GM18519 (cell line): ENCODE data around the gene COG1.
"Not testable (repeated sequence)": the region's sequence is repeated elsewhere in the genome, so short reads cannot be mapped to it uniquely, and the experiment has no call there.

Experiments used
- ATAC-seq: cut with Tn5 transposase; IDR thresholded peaks from one replicate; pipeline ENCODE4 v1.9.1; 2021; ENCODE audit warnings: mild to moderate bottlenecking, moderate library complexity; ENCODE audit not compliant: unreplicated experiment, low FRiP score

The COG1 gene

GRCh38 chr17:73192894-73193701, at the start of gene COG1:
Gene COG1 (plus strand): TSS chr17:73193055. CDS start chr17:73193070, 15 bp downstream.
- ATAC-seq = peak; percentile 40

- not testable (repeated sequence) for ATAC-seq
Observed at GRCh38 chr17:73144209-73144608, 48.6 kb upstream of the COG1 start.

GRCh38 chr17:73145641-73146040, 47.2 kb upstream of the COG1 start:
- no peak for ATAC-seq

GRCh38 chr17:73147791-73148190, 45.1 kb upstream of the COG1 start:
- ATAC-seq = not testable (repeated sequence)

- ATAC-seq = no peak
Observed at GRCh38 chr17:73148540-73149334, 44.1 kb upstream of the COG1 start.

- not testable (repeated sequence) for ATAC-seq
Observed at GRCh38 chr17:73150622-73151300, 42.1 kb upstream of the COG1 start.

GRCh38 chr17:73151916-73152632, 40.8 kb upstream of the COG1 start:
- ATAC-seq = no peak

GRCh38 chr17:73155410-73156165, 37.3 kb upstream of the COG1 start:
- no peak for ATAC-seq

- ATAC-seq = peak; percentile 66
Observed at GRCh38 chr17:73156166-73156840, 36.6 kb upstream of the COG1 start.

GRCh38 chr17:73156887-73157520, 35.9 kb upstream of the COG1 start:
- ATAC-seq = no peak

- ATAC-seq = no peak
Observed at GRCh38 chr17:73157521-73157890, 35.3 kb upstream of the COG1 start.

GRCh38 chr17:73158133-73158532, 34.7 kb upstream of the COG1 start:
- no peak for ATAC-seq

- no peak for ATAC-seq
Observed at GRCh38 chr17:73160980-73161630, 31.8 kb upstream of the COG1 start.

- ATAC-seq = no peak
Observed at GRCh38 chr17:73163043-73163442, 29.8 kb upstream of the COG1 start.

GRCh38 chr17:73165616-73166404, 27.0 kb upstream of the COG1 start:
- no peak for ATAC-seq

- no peak for ATAC-seq
Observed at GRCh38 chr17:73166731-73167581, 25.9 kb upstream of the COG1 start.

GRCh38 chr17:73168667-73169066, 24.2 kb upstream of the COG1 start:
- no peak for ATAC-seq
